Spinal cord (tissue), 10 donors: Measurements from ENCODE around the gene TMEM184A. TPM values are rescaled to one million over a fixed set of nuclear protein-coding genes. Genes with fewer than 3 reads are reported as not detected.
"Not testable (repeated sequence)": the region's sequence is repeated elsewhere in the genome, so short reads cannot be mapped to it uniquely, and the experiment has no call there.

Source experiments
- DNase-seq, 6 donors: peaks; one replicate each; pipeline versions ENCODE4 v3.0.0 to v3.0.0-alpha.2; 2013 to 2015; ENCODE audit warnings: low spot score in 6 of 6, low read depth in 4 of 6
- H3K27ac ChIP-seq: one replicate; pipeline ENCODE4 v1.5.1; 2013; ENCODE audit warnings: low read depth, low read length, control low read depth
- H3K27me3 ChIP-seq: one replicate; pipeline ENCODE4 v1.6.1; 2013; ENCODE audit warnings: low read length; ENCODE audit not compliant: control insufficient read depth, insufficient read depth
- H3K36me3 ChIP-seq: one replicate; pipeline ENCODE4 v1.6.1; 2013; ENCODE audit warnings: low read length; ENCODE audit not compliant: control insufficient read depth, insufficient read depth
- H3K4me1 ChIP-seq: one replicate; pipeline ENCODE4 v1.6.1; 2013; ENCODE audit warnings: low read length; ENCODE audit not compliant: control insufficient read depth, insufficient read depth
- H3K4me3 ChIP-seq: one replicate; pipeline ENCODE4 v1.5.1; 2013; ENCODE audit warnings: low read depth, low read length, control low read depth
- H3K9me3 ChIP-seq: one replicate; pipeline ENCODE4 v1.6.1; 2013; ENCODE audit warnings: low read length; ENCODE audit not compliant: control insufficient read depth, insufficient read depth
- WGBS: methylation state at CpG from one replicate; pipeline ENCODE4 v1.1.5; 2013; ENCODE audit warnings: missing lambda C conversion rate; ENCODE audit not compliant: insufficient coverage; 5-methylcytosine and 5-hydroxymethylcytosine counted together
- polyA plus RNA-seq, 2 donors: library from polyadenylated mRNA; unstranded; fragments of 120-200 nt; gene quantifications; one replicate each; pipeline ENCODE4 v1.2.1, GENCODE V29; 2013; ENCODE audit not compliant: insufficient read length in 2 of 2
- total RNA-seq, 2 donors: library from RNA; depleted of rRNA in 1 of 2; stranded (reverse); fragments of 120-200 nt in 1 of 2; fragments of >200 nt in 1 of 2; gene quantifications; one replicate each; pipeline versions ENCODE4 v1.2.3 to v1.2.4, GENCODE V29; 2013 to 2014
- donor health status: healthy.

Gene TMEM184A
- total and polyA plus RNA-seq, 4 donors, result 0.20 to 2.3 (median 0.54) TPM

GRCh38 chr7:1529383-1530116, 26.5 kb downstream of the TMEM184A start:
- Histone ChIP-seq H3K27me3 (peaks cover 2% of the 10 kb centered on the region), H3K27ac (no peak overlapping the region), H3K36me3 (peaks cover 3% of the 10 kb centered on the region), H3K4me1 (peaks cover 39% of the 10 kb centered on the region), H3K9me3 (no peaks in the 10 kb centered on the region), H3K4me3 (no peak overlapping the region)
- WGBS, result 79% methylated on average over 21 of the region's 21 CpGs
- DNase-seq, result no peak

GRCh38 chr7:1526271-1526754, 29.7 kb downstream of the TMEM184A start:
- Histone ChIP-seq H3K4me1 (peaks cover 8% of the 10 kb centered on the region), H3K9me3 (no peaks in the 10 kb centered on the region), H3K36me3 (no peaks in the 10 kb centered on the region), H3K4me3 (no peak overlapping the region), H3K27me3 (peaks cover 8% of the 10 kb centered on the region), H3K27ac (no peak overlapping the region)
- 58% methylated on average over 6 of the region's 6 CpGs for whole genome bisulfite sequencing
- DNase-seq, result no peak

GRCh38 chr7:1525409-1525808, 30.6 kb downstream of the TMEM184A start:
- H3K27ac ChIP-seq, result no peak overlapping the region
- no peaks in the 10 kb centered on the region for H3K9me3 ChIP-seq
- H3K4me1 ChIP-seq, result peaks cover 7% of the 10 kb centered on the region
- DNase-seq, result no peak
- 87% methylated on average over 6 of the region's 6 CpGs for WGBS
- H3K36me3 ChIP-seq, result no peaks in the 10 kb centered on the region
- H3K4me3 ChIP-seq, result no peak overlapping the region
- peaks cover 8% of the 10 kb centered on the region for H3K27me3 ChIP-seq

GRCh38 chr7:1523844-1524243, 32.2 kb downstream of the TMEM184A start:
- DNase-seq, result no peak
- Histone ChIP-seq H3K4me1 (no peaks in the 10 kb centered on the region), H3K4me3 (no peak overlapping the region), H3K27me3 (peaks cover 8% of the 10 kb centered on the region), H3K36me3 (no peaks in the 10 kb centered on the region), H3K27ac (no peak overlapping the region), H3K9me3 (no peaks in the 10 kb centered on the region)
- 72% methylated on average over 13 of the region's 17 CpGs for WGBS

GRCh38 chr7:1523208-1523607, 32.8 kb downstream of the TMEM184A start:
- Histone ChIP-seq H3K9me3 (no peaks in the 10 kb centered on the region), H3K4me3 (no peak overlapping the region), H3K27me3 (peaks cover 8% of the 10 kb centered on the region), H3K27ac (no peak overlapping the region), H3K4me1 (no peaks in the 10 kb centered on the region), H3K36me3 (no peaks in the 10 kb centered on the region)
- WGBS, result 25% methylated on average over 13 of the region's 13 CpGs
- no peak for DNase-seq

GRCh38 chr7:1521456-1521855, 34.5 kb downstream of the TMEM184A start:
- H3K4me1 ChIP-seq, result no peaks in the 10 kb centered on the region
- 90% methylated on average over 6 of the region's 11 CpGs for WGBS

GRCh38 chr7:1520539-1521234, 35.3 kb downstream of the TMEM184A start:
- Histone ChIP-seq H3K27me3 (peaks cover 6% of the 10 kb centered on the region), H3K9me3 (no peaks in the 10 kb centered on the region), H3K4me3 (no peak overlapping the region), H3K36me3 (no peaks in the 10 kb centered on the region), H3K27ac (no peak overlapping the region), H3K4me1 (no peaks in the 10 kb centered on the region)
- no peak for DNase-seq
- WGBS, result 76% methylated on average over 24 of the region's 27 CpGs

More at GRCh38 chr7:1521456-1521855, 34.5 kb downstream of the TMEM184A start:
- H3K36me3 ChIP-seq, result no peaks in the 10 kb centered on the region
- H3K4me3 ChIP-seq, result no peak overlapping the region
- no peaks in the 10 kb centered on the region for H3K9me3 ChIP-seq
- no peak for DNase-seq
- peaks cover 6% of the 10 kb centered on the region for H3K27me3 ChIP-seq
- H3K27ac ChIP-seq, result no peak overlapping the region

GRCh38 chr7:1519322-1519922, 36.6 kb downstream of the TMEM184A start:
- not testable (repeated sequence) for H3K27ac ChIP-seq, H3K27me3 ChIP-seq, H3K36me3 ChIP-seq, H3K4me1 ChIP-seq, DNase-seq, H3K9me3 ChIP-seq, H3K4me3 ChIP-seq
- WGBS, result 100% methylated on average over 3 of the region's 12 CpGs

GRCh38 chr7:1516586-1517251, 39.3 kb downstream of the TMEM184A start:
- H3K27ac ChIP-seq, result no peak overlapping the region
- H3K9me3 ChIP-seq, result no peaks in the 10 kb centered on the region
- 82% methylated on average over 18 of the region's 18 CpGs for WGBS
- H3K36me3 ChIP-seq, result no peaks in the 10 kb centered on the region
- H3K4me3 ChIP-seq, result no peak overlapping the region
- H3K27me3 ChIP-seq, result no peaks in the 10 kb centered on the region
- H3K4me1 ChIP-seq, result peaks cover 12% of the 10 kb centered on the region
- no peak for DNase-seq
